Measurements from ENCODE around the gene MCFD2. TPM values are rescaled to one million over a fixed set of nuclear protein-coding genes. Genes with fewer than 3 reads are reported as not detected.

The MCFD2 gene
- total RNA-seq, 1 donor from 2014 or later: 111 TPM

DNA sequence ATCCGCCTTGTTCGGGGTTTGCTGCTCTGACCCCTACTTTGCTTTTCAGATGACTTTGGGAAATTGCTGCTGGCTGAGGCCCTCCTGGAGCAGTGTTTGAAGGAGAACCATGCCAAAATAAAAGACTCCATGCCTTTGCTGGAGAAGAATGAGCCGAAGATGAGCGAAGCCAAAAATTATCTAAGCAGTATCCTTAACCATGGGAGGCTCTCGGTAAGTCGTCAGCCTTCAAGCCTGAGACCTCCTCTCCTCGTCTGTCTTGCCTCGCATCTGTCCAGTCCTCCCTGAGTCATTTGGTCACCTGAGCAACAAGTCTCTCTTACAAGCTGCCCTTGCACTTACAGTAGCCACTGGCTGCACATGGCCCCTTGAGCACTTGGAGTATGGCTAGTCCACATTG, 34.7 kb upstream of the MCFD2 start:
- Mint-ChIP-seq H3K9me3 (no peaks in the 10 kb centered on the region), H3K4me3 (no peak overlapping the region), H3K4me1 (peaks cover 14% of the 10 kb centered on the region), H3K27ac (no peak overlapping the region), H3K36me3 (peaks cover 25% of the 10 kb centered on the region), H3K27me3 (ENCODE audit: insufficient read depth, low read depth) (peaks cover under 1% of the 10 kb centered on the region)
- Histone ChIP-seq H3K36me3 (no peaks in the 10 kb centered on the region), H4K20me1 (ENCODE audit: low read depth) (no peaks in the 10 kb centered on the region), H3K4me1 (peaks cover 8% of the 10 kb centered on the region), H3K9ac (no peak overlapping the region), H3K27me3 (no peaks in the 10 kb centered on the region), H3K9me3 (ENCODE audit: low read depth) (no peaks in the 10 kb centered on the region), H3K4me3 (no peak overlapping the region), H3K79me2 (ENCODE audit: low read depth) (no peaks in the 10 kb centered on the region), H3F3A (ENCODE audit: low read depth) (peaks cover 4% of the 10 kb centered on the region), H3K27ac (no peak overlapping the region), H3K4me2 (no peak overlapping the region), H2AFZ (replicated peaks) (no peak overlapping the region)
- TF ChIP-seq, protein P1, sequence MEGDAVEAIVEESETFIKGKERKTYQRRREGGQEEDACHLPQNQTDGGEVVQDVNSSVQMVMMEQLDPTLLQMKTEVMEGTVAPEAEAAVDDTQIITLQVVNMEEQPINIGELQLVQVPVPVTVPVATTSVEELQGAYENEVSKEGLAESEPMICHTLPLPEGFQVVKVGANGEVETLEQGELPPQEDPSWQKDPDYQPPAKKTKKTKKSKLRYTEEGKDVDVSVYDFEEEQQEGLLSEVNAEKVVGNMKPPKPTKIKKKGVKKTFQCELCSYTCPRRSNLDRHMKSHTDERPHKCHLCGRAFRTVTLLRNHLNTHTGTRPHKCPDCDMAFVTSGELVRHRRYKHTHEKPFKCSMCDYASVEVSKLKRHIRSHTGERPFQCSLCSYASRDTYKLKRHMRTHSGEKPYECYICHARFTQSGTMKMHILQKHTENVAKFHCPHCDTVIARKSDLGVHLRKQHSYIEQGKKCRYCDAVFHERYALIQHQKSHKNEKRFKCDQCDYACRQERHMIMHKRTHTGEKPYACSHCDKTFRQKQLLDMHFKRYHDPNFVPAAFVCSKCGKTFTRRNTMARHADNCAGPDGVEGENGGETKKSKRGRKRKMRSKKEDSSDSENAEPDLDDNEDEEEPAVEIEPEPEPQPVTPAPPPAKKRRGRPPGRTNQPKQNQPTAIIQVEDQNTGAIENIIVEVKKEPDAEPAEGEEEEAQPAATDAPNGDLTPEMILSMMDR (IDR thresholded peaks at IDR 0.05): no peak
- TF ChIP-seq EZH2phosphoT487 (IDR thresholded peaks at IDR 0.05) (no peak), EZH2 (IDR thresholded peaks at IDR 0.05) (no peak)
- DNase-seq (ENCODE audit: low spot score): no peak

DNA sequence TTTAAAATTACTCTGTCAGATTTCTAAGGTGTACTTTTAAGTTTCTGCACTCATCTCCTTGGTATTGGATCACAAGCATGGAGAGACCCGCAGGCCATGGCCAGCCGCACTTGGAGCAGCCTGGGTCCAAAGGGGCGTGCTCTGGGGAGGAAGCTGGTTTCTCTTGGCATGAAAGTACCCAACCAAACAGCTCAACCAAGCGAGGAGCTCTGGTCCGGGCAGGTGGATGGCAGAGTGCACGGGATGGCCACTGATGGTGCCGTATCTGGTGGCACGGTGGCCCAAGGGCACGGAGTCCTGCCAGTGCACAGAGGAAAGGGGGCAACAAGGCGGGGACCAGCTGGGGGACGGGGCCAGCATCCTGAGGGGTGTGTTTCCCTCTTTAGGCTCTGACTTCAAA, 32.2 kb upstream of the MCFD2 start:
- Mint-ChIP-seq H3K4me3 (no peak overlapping the region), H3K36me3 (peaks cover 16% of the 10 kb centered on the region), H3K27ac (no peak overlapping the region), H3K27me3 (ENCODE audit: insufficient read depth, low read depth) (no peaks in the 10 kb centered on the region), H3K4me1 (peaks cover 4% of the 10 kb centered on the region), H3K9me3 (no peaks in the 10 kb centered on the region)
- no peaks in the 10 kb centered on the region for H3K9me3 ChIP-seq (ENCODE audit: low read depth)
- TF ChIP-seq EZH2phosphoT487 (IDR thresholded peaks at IDR 0.05): no peak
- no peak overlapping the region for H3K4me3 ChIP-seq
- no peaks in the 10 kb centered on the region for H3K79me2 ChIP-seq (ENCODE audit: low read depth)
- H4K20me1 ChIP-seq (ENCODE audit: low read depth): no peaks in the 10 kb centered on the region
- H3K27ac ChIP-seq: no peak overlapping the region
- no peak overlapping the region for H3K9ac ChIP-seq
- H3K4me1 ChIP-seq: no peaks in the 10 kb centered on the region
- H3K36me3 ChIP-seq: no peaks in the 10 kb centered on the region
- no peak overlapping the region for H3K4me2 ChIP-seq
- H3F3A ChIP-seq (ENCODE audit: low read depth): no peaks in the 10 kb centered on the region
- H3K27me3 ChIP-seq: peaks cover 1% of the 10 kb centered on the region
- H2AFZ ChIP-seq (replicated peaks): no peak overlapping the region
- no peak for DNase-seq (ENCODE audit: low spot score)

DNA sequence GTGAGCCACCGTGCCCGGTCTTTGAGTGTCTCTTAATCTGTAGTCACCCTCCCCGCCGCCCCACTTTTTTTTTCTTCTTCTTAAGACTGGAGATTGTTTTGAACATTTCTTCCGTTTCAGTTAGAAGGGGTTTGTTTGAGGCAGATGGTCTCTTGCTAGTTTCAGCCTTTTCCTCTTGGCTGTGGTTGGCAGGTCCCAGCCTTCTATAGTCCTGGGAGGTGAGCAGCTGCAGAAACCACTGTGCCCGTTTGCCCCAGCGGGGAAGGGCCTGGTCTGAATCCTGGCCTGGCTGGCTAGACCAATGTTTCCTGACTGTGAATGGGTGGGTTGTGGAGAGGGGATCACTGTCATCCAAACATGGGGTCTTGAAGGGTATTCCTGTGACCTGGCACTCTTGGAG, 30.1 kb upstream of the MCFD2 start:
- no peak overlapping the region for H3K9ac ChIP-seq
- no peak overlapping the region for H3K27ac Mint-ChIP-seq
- H3K36me3 Mint-ChIP-seq: peaks cover 7% of the 10 kb centered on the region
- H3K9me3 ChIP-seq (ENCODE audit: low read depth): no peaks in the 10 kb centered on the region
- peaks cover 15% of the 10 kb centered on the region for H3K4me1 Mint-ChIP-seq
- peaks cover 9% of the 10 kb centered on the region for H3F3A ChIP-seq (ENCODE audit: low read depth)
- peaks cover 8% of the 10 kb centered on the region for H3K27me3 Mint-ChIP-seq (ENCODE audit: insufficient read depth, low read depth)
- TF ChIP-seq, protein P1 (IDR thresholded peaks at IDR 0.05): no peak
- TF ChIP-seq EZH2 (IDR thresholded peaks at IDR 0.05) (no peak), EZH2phosphoT487 (IDR thresholded peaks at IDR 0.05) (no peak)
- H3K4me1 ChIP-seq: peaks cover 11% of the 10 kb centered on the region
- H2AFZ ChIP-seq (replicated peaks): no peak overlapping the region
- H4K20me1 ChIP-seq (ENCODE audit: low read depth): peaks cover 12% of the 10 kb centered on the region
- H3K4me3 Mint-ChIP-seq: no peak overlapping the region
- no peaks in the 10 kb centered on the region for H3K79me2 ChIP-seq (ENCODE audit: low read depth)
- H3K27ac ChIP-seq: no peak overlapping the region
- DNase-seq (ENCODE audit: low spot score): no peak
- H3K9me3 Mint-ChIP-seq: no peaks in the 10 kb centered on the region
- H3K27me3 ChIP-seq: peaks cover 8% of the 10 kb centered on the region
- no peak overlapping the region for H3K4me3 ChIP-seq
- no peaks in the 10 kb centered on the region for H3K36me3 ChIP-seq
- H3K4me2 ChIP-seq: no peak overlapping the region

DNA sequence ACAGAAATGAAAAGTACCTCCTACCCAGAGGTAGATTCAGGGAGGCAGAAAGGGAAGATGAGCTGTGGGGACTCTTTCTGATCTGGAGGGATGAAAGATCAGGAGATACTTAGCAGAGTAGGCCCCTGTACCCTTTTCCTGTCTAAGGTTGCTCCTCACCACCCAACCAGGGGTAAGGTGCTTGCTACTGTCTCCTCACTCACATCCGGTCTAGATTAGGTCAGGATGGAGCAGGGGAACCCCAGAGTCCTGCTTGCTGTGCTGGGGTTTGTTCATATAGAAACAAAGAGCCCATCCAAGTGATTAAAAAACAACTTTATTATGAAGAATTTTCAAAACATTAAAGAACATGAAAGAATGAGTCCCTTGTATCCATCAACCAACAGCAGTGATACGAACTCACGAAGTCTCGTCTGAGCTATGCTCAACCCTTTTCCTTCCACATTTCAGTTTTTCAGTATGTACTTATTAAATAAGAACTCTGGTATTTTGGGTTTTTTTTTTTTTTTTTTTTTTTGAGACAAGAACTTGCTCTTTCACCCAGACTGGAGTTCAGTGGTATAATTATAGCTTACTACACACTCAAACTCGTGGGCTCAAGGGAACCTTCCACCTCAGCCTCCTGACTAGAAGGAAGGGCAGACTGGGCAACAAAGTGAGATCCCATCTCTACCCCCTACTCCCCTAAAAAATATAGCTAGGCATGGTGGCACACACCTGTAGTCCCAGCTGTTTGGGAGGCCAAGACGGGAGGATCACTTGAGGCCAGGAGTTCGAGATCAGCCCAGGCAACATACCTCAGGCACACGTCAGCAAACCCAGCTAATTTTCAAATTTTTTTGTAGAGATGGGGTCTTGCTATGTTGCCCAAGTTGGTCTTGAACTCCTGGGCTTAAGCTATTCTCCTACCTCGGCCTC, 28.5 kb upstream of the MCFD2 start:
- no peak for DNase-seq (ENCODE audit: low spot score)
- H3K4me3 Mint-ChIP-seq: no peak overlapping the region
- H4K20me1 ChIP-seq (ENCODE audit: low read depth): peaks cover 12% of the 10 kb centered on the region
- peaks cover 8% of the 10 kb centered on the region for H3K27me3 ChIP-seq
- no peaks in the 10 kb centered on the region for H3K36me3 ChIP-seq
- no peak overlapping the region for H3K4me2 ChIP-seq
- H3K9me3 ChIP-seq (ENCODE audit: low read depth): no peaks in the 10 kb centered on the region
- no peak overlapping the region for H3K27ac ChIP-seq
- no peak overlapping the region for H3K9ac ChIP-seq
- H3K9me3 Mint-ChIP-seq: no peaks in the 10 kb centered on the region
- H3K36me3 Mint-ChIP-seq: peaks cover 5% of the 10 kb centered on the region
- TF ChIP-seq, protein P1 (IDR thresholded peaks at IDR 0.05): no peak
- TF ChIP-seq EZH2 (IDR thresholded peaks at IDR 0.05): no peak
- no peak for TF ChIP-seq EZH2phosphoT487 (IDR thresholded peaks at IDR 0.05)
- H3K27me3 Mint-ChIP-seq (ENCODE audit: insufficient read depth, low read depth): peaks cover 8% of the 10 kb centered on the region
- H3K27ac Mint-ChIP-seq: no peak overlapping the region
- H3K4me1 Mint-ChIP-seq: peaks cover 27% of the 10 kb centered on the region
- no peak overlapping the region for H3K4me3 ChIP-seq
- peaks cover 11% of the 10 kb centered on the region for H3K4me1 ChIP-seq
- no peaks in the 10 kb centered on the region for H3K79me2 ChIP-seq (ENCODE audit: low read depth)
- H2AFZ ChIP-seq (replicated peaks): no peak overlapping the region
- peaks cover 22% of the 10 kb centered on the region for H3F3A ChIP-seq (ENCODE audit: low read depth)

Measured in neural progenitor cell (in vitro differentiated cells).